Measurements from ENCODE around the gene TMEM203. TPM values are rescaled to one million over a fixed set of nuclear protein-coding genes. Genes with fewer than 3 reads are reported as not detected.

The TMEM203 gene
- total and polyA plus RNA-seq, 2 of the 13 experiments (the other 11 are each of a cell fraction or from before 2014, with no cell fraction given), result 23.4 to 36.7 TPM

- TF ChIP-seq SALL2 (CRISPR knock-in tag; IDR thresholded peaks at IDR 0.05) (0 out of 2 replicates have a peak, but pooled peaks have one; percentile 48), ZNF724P (CRISPR knock-in tag; IDR thresholded peaks at IDR 0.05; ENCODE audit: borderline replicate concordance) (no peak), SKIL (CRISPR knock-in tag; IDR thresholded peaks at IDR 0.05; ENCODE audit: borderline replicate concordance) (0 out of 2 replicates have a peak, but pooled peaks have one; percentile 30), AGO1 (IDR thresholded peaks at IDR 0.05; ENCODE audit: low read depth, low read length, poor library complexity, severe bottlenecking) (peak; percentile 98), HNRNPL (IDR thresholded peaks at IDR 0.05; ENCODE audit: low read depth, low read length) (peak; percentile 55; the same call in 1 of the 2 replicates), GABPB1 (CRISPR knock-in tag; IDR thresholded peaks at IDR 0.05) (peak; percentile 32; the same call in 1 of the 2 replicates), ZNF709 (CRISPR knock-in tag; IDR thresholded peaks at IDR 0.05) (no peak), ZNF670 (CRISPR knock-in tag; IDR thresholded peaks at IDR 0.05; ENCODE audit: borderline replicate concordance) (no peak), ZNF572 (CRISPR knock-in tag; IDR thresholded peaks at IDR 0.05) (0 out of 2 replicates have a peak, but pooled peaks have one; percentile 53), ZNF460 (CRISPR knock-in tag; IDR thresholded peaks at IDR 0.05; ENCODE audit: borderline replicate concordance) (no peak), MIER3 (CRISPR knock-in tag; IDR thresholded peaks at IDR 0.05; ENCODE audit: borderline replicate concordance) (no peak), BRD4 (CRISPR knock-in tag; IDR thresholded peaks at IDR 0.05) (no peak), ZFX (CRISPR knock-in tag; IDR thresholded peaks at IDR 0.05; ENCODE audit: low read depth) (no peak), HMG20A (CRISPR knock-in tag; IDR thresholded peaks at IDR 0.05; ENCODE audit: borderline replicate concordance) (no peak), ZBTB1 (CRISPR knock-in tag; IDR thresholded peaks at IDR 0.05; ENCODE audit: borderline replicate concordance) (no peak), ERF (CRISPR knock-in tag; IDR thresholded peaks at IDR 0.05) (no peak), IKZF4 (CRISPR knock-in tag; IDR thresholded peaks at IDR 0.05; ENCODE audit: borderline replicate concordance, low read depth, not compliant biosample characterization) (no peak), ZNF768 (CRISPR knock-in tag; IDR thresholded peaks at IDR 0.05) (peak; percentile 6; the same call in 1 of the 2 replicates), SALL1 (CRISPR knock-in tag; IDR thresholded peaks at IDR 0.05) (no peak)
- TF ChIP-seq, protein P1, sequence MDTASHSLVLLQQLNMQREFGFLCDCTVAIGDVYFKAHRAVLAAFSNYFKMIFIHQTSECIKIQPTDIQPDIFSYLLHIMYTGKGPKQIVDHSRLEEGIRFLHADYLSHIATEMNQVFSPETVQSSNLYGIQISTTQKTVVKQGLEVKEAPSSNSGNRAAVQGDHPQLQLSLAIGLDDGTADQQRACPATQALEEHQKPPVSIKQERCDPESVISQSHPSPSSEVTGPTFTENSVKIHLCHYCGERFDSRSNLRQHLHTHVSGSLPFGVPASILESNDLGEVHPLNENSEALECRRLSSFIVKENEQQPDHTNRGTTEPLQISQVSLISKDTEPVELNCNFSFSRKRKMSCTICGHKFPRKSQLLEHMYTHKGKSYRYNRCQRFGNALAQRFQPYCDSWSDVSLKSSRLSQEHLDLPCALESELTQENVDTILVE (CRISPR knock-in tag; IDR thresholded peaks at IDR 0.05), result no peak
- TF ChIP-seq, protein P2, sequence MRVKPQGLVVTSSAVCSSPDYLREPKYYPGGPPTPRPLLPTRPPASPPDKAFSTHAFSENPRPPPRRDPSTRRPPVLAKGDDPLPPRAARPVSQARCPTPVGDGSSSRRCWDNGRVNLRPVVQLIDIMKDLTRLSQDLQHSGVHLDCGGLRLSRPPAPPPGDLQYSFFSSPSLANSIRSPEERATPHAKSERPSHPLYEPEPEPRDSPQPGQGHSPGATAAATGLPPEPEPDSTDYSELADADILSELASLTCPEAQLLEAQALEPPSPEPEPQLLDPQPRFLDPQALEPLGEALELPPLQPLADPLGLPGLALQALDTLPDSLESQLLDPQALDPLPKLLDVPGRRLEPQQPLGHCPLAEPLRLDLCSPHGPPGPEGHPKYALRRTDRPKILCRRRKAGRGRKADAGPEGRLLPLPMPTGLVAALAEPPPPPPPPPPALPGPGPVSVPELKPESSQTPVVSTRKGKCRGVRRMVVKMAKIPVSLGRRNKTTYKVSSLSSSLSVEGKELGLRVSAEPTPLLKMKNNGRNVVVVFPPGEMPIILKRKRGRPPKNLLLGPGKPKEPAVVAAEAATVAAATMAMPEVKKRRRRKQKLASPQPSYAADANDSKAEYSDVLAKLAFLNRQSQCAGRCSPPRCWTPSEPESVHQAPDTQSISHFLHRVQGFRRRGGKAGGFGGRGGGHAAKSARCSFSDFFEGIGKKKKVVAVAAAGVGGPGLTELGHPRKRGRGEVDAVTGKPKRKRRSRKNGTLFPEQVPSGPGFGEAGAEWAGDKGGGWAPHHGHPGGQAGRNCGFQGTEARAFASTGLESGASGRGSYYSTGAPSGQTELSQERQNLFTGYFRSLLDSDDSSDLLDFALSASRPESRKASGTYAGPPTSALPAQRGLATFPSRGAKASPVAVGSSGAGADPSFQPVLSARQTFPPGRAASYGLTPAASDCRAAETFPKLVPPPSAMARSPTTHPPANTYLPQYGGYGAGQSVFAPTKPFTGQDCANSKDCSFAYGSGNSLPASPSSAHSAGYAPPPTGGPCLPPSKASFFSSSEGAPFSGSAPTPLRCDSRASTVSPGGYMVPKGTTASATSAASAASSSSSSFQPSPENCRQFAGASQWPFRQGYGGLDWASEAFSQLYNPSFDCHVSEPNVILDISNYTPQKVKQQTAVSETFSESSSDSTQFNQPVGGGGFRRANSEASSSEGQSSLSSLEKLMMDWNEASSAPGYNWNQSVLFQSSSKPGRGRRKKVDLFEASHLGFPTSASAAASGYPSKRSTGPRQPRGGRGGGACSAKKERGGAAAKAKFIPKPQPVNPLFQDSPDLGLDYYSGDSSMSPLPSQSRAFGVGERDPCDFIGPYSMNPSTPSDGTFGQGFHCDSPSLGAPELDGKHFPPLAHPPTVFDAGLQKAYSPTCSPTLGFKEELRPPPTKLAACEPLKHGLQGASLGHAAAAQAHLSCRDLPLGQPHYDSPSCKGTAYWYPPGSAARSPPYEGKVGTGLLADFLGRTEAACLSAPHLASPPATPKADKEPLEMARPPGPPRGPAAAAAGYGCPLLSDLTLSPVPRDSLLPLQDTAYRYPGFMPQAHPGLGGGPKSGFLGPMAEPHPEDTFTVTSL (CRISPR knock-in tag; IDR thresholded peaks at IDR 0.05; ENCODE audit: borderline replicate concordance), result no peak
These were observed 23.1 kb upstream of the TMEM203 start (continued) for GRCh38 chr9:137228506-137228967.
